ENCODE data around the gene CTSG.

DNA sequence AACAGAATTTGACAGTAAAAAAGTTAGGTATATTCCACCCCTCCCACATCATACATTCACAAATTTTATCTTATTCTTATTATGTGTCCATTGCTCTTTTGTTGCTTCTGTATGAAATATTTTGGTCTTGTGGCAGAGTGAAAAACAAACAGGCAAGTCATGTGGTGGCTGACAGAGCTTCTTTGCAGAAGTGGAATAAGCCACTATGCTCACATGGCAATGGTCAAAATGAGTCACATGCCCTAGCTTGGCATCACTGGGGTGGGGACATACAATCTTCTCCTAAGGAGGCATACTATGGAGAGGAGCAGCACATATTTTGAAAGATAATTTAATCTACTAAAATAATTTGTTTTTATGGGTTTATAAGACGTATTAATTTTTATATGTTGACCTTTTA, 40.3 kb downstream of the CTSG start:
- TF ChIP-seq, protein P1, sequence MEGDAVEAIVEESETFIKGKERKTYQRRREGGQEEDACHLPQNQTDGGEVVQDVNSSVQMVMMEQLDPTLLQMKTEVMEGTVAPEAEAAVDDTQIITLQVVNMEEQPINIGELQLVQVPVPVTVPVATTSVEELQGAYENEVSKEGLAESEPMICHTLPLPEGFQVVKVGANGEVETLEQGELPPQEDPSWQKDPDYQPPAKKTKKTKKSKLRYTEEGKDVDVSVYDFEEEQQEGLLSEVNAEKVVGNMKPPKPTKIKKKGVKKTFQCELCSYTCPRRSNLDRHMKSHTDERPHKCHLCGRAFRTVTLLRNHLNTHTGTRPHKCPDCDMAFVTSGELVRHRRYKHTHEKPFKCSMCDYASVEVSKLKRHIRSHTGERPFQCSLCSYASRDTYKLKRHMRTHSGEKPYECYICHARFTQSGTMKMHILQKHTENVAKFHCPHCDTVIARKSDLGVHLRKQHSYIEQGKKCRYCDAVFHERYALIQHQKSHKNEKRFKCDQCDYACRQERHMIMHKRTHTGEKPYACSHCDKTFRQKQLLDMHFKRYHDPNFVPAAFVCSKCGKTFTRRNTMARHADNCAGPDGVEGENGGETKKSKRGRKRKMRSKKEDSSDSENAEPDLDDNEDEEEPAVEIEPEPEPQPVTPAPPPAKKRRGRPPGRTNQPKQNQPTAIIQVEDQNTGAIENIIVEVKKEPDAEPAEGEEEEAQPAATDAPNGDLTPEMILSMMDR (IDR thresholded peaks at IDR 0.05): no peak
- TF ChIP-seq POLR2A (IDR thresholded peaks at IDR 0.05): no peak
